ENCODE measurements around the gene BMP8A.
"Not testable (repeated sequence)": the region's sequence is repeated elsewhere in the genome, so short reads cannot be mapped to it uniquely, and the experiment has no call there.

BMP8A gene

GRCh38 chr1:39509360-39510009, 18.0 kb downstream of the BMP8A start:
- DNase-seq (ENCODE audit: insufficient read length, low spot score) (no peak), FAIRE-seq (no peak)
- no peak for TF ChIP-seq CTCF (IDR thresholded peaks at IDR 0.05; ENCODE audit: insufficient read depth, missing control alignments)

- not testable (repeated sequence) for FAIRE-seq; DNase-seq (ENCODE audit: insufficient read length, low spot score)
Observed at GRCh38 chr1:39510570-39511186, 19.2 kb downstream of the BMP8A start.

GRCh38 chr1:39511477-39511876, 20.0 kb downstream of the BMP8A start:
- not testable (repeated sequence) for DNase-seq (ENCODE audit: insufficient read length, low spot score); FAIRE-seq

- FAIRE-seq; DNase-seq (ENCODE audit: insufficient read length, low spot score): not testable (repeated sequence)
Observed at GRCh38 chr1:39512234-39512847, 20.9 kb downstream of the BMP8A start.

GRCh38 chr1:39514710-39515124, 23.3 kb downstream of the BMP8A start:
- not testable (repeated sequence) for DNase-seq (ENCODE audit: insufficient read length, low spot score); FAIRE-seq

GRCh38 chr1:39515131-39516086, 24.0 kb downstream of the BMP8A start:
- FAIRE-seq; DNase-seq (ENCODE audit: insufficient read length, low spot score): not testable (repeated sequence)

- not testable (repeated sequence) for FAIRE-seq; DNase-seq (ENCODE audit: insufficient read length, low spot score)
Observed at GRCh38 chr1:39516841-39517240, 25.4 kb downstream of the BMP8A start.

GRCh38 chr1:39517936-39518335, 26.5 kb downstream of the BMP8A start:
- not testable (repeated sequence) for FAIRE-seq; DNase-seq (ENCODE audit: insufficient read length, low spot score)

GRCh38 chr1:39519376-39519775, 27.9 kb downstream of the BMP8A start:
- not testable (repeated sequence) for FAIRE-seq

GRCh38 chr1:39522221-39522620, 30.8 kb downstream of the BMP8A start:
- not testable (repeated sequence) for FAIRE-seq; DNase-seq (ENCODE audit: insufficient read length, low spot score)

More at GRCh38 chr1:39519376-39519775, 27.9 kb downstream of the BMP8A start:
- not testable (repeated sequence) for DNase-seq (ENCODE audit: insufficient read length, low spot score)

- no peak for FAIRE-seq
- no peak for TF ChIP-seq CTCF (IDR thresholded peaks at IDR 0.05; ENCODE audit: insufficient read depth, missing control alignments)
- DNase-seq (ENCODE audit: insufficient read length, low spot score) = no peak
Observed at GRCh38 chr1:39522661-39523567, 31.5 kb downstream of the BMP8A start.
